GM19193 (cell line): Measurements from ENCODE around the gene AXIN2.

Experiments used
- POLR2A ChIP-seq: IDR thresholded peaks from 4 replicates; pipeline ENCODE4 v1.6.1; 2011; ENCODE audit not compliant: insufficient read depth, insufficient read length; ENCODE audit errors: extremely low read depth

AXIN2 gene

DNA sequence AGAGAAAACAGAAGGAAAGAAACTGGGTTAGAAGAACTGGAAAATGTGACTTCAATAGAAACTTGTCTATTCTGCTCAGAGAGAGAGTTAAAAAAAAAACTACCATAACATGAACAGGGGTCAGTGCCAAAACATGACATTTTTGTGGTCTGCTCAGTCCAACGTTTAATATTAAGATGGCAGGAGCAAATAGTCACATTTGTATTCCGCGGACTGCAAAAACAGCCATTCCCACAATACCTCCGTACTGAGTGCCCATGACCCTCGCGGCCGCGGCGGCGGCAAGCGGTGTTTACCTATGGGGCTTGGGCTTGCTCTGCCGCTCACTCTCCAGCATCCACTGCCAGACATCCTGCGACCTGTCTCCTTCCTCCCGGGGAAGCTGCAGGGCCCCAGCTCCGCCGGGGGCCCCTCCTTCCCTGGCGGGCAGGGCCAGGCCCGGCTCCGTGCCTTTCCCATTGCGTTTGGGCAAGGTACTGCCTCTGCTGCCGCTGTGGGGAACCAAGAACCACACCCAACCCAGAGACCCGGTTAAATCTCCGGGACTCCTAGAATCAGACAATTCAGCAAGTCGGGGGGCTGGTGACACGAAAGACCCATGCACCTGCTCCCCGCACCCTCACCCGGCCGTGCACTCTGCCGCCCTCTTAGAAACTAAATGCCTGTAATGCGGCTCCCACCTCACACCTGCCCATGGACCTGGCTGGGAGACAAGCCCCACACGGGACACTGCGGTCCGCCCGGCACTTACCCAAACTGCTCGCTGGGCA lies 24.7 kb downstream of the AXIN2 start:
- no peak for TF ChIP-seq POLR2A

GRCh38 chr17:65535777-65536572 lies 25.5 kb downstream of the AXIN2 start:
- no peak for TF ChIP-seq POLR2A

DNA sequence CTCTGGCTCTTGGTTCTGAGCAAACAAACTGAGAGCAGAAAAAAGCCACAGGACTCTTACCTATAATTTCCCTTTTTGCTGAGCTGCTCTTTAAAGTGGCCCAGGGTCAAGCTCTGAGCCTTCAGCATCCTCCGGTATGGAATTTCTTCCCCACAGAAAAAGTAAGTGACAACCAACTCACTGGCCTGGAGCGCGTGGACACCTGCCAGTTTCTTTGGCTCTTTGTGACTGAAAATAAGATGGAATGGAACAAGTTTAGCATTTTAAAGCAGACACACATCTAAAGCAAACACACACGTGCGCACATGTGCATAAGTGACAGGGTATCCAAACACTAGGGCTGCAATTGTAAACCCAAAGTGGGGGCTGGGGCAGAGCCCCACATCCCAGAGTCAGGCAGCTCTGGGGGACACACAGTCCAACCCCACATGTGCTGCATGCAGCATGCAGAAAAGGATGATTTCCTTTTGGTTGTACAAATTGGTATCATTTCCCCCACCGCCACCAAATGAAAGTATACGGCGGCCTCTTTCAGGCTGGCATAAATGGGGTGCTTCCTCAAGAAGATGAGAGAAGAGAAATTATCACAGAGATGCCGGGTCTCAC lies 27.5 kb downstream of the AXIN2 start:
- no peak for TF ChIP-seq POLR2A

GRCh38 chr17:65533056-65533745 lies 28.2 kb downstream of the AXIN2 start:
- TF ChIP-seq POLR2A: no peak

DNA sequence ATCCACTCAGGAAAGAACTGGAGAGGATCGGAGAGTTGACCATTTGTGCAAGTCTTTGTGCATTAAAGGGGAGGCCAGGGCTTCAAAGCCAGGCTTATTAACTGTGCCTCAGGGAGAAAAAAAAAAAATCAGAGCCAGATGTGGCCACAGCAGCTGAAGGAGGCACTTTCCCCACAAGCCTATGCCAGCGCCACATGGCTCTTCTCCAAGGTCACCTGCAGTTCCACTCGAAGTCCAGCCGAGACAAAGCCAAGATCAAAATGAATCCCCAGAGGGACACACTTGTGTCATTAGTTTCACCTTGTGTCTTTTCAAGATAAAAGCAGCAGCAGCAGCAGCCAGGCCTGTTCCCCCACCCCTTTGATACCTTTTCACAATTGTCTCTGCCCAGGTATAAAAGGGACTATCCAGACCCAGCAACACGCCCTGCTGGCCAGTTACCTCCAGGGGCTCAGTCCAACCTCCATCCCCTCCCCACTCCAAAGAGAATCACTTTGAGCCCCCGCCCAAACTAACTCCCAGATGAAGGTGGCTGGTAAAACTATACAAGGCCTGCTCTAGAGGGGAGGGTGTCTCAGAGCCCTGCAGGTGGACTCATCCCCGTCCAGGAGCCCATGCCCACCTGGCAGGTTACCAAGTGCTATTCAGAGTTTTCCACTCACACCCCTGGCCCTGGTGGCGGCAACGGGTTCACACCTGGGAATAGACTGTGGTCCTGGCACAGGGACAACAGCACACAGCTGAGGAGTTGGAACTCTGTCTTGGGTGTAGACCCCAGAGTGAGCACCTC lies 29.2 kb downstream of the AXIN2 start:
- TF ChIP-seq POLR2A: no peak

- TF ChIP-seq POLR2A: no peak
These were observed 30.0 kb downstream of the AXIN2 start for GRCh38 chr17:65531256-65532100.

DNA sequence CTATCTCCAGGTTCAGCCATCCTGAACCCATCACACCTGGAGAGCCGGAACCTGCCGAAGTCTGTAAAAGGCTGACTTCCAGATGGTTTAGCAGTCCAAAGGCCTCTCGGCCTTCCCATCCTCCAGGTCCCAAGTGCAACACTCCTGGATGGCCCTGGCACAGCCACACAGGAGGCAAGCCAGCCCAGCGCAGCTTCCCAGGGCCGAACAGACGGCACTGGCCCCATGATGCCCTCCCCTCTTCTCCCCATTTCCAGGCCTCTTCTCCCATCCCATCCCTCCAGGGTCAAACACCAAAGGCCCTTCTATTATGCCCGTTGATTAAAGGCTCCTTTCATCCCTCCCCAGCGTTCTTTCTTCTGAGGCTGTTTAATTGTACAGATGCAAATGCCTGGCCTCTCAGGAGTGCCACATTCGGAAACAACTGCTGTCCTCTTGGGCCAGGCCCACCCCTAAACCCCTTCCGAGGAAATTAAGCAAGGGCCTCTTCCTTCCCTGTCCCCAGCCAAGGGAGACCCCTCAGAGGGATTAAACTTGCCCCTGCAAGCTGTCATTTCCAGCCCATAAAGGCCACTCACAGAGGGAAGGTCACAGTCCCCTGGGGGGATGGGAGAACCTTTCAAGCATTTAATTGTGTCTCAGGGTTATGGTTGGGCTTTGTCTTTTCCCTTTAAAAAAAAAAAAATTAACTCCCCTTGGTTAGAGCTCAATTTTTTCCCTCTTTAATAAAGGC lies 30.8 kb downstream of the AXIN2 start:
- TF ChIP-seq POLR2A: no peak

DNA sequence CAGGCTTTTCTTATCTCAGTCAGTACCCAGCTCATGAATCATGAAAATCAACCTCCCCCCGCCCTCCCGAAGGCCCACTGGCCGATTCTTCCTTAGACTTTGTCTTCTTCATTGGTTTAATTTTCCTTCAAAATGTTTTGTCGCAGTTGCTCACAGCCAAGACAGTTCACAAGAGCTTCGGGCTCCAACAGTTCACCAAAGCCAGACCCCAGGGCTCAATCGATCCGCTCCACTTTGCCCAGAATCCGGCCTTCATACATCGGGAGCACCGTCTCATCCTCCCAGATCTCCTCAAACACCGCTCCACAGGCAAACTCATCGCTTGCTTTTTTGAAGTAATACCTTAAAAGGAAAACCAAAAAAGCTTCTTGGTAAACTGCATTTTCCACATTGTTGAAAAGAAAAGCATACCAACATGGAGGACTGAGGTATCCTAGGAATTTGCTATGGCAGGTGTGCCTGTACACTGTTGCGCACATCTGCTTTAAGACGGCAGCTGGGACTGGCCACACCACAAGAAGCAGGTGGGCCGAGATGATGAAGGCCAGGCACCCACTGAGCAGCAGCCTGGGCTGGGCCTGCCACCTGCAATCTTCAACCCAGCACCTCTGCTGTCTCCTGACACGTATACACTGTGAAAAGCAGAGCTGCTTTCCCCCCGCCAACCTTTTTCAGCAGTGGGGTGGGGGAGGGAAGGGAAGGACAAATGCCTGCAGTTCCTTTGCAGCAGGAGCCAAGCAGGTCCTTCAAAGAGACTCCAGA lies 31.5 kb downstream of the AXIN2 start:
- no peak for TF ChIP-seq POLR2A

- no peak for TF ChIP-seq POLR2A
These were observed 32.3 kb downstream of the AXIN2 start for GRCh38 chr17:65529040-65529633.

GRCh38 chr17:65527857-65528591 lies 33.4 kb downstream of the AXIN2 start:
- no peak for TF ChIP-seq POLR2A

- TF ChIP-seq POLR2A: no peak
These were observed 34.1 kb downstream of the AXIN2 start for GRCh38 chr17:65527381-65527780.
